ENCODE results near the gene TIMP2. TPM values are rescaled to one million over a fixed set of nuclear protein-coding genes. Genes with fewer than 3 reads are reported as not detected.

TIMP2 gene
- total RNA-seq, 4 donors from 2014 or later, result 119 to 399 (median 127) TPM

- TF ChIP-seq CTCF (IDR thresholded peaks at IDR 0.05) (no peak), POLR2A (IDR thresholded peaks at IDR 0.05) (no peak)
- Histone ChIP-seq H3K36me3 (no peaks in the 10 kb centered on the region), H3K4me3 (no peak overlapping the region), H3K27me3 (no peaks in the 10 kb centered on the region), H3K9me3 (no peaks in the 10 kb centered on the region), H3K27ac (peak overlapping the region; percentile 89 to 98), H3K4me1 (peaks cover 20 to 29% of the 10 kb centered on the region in 2 donors)
- DNase-seq, result no peak
- intact Hi-C loops (cut with DNase I; ENCODE audit: low total_unique reads), result no loop called here
Observed at GRCh38 chr17:78886954-78887353, 38.2 kb downstream of the TIMP2 start.

GRCh38 chr17:78885956-78886355 lies 39.2 kb downstream of the TIMP2 start:
- Histone ChIP-seq H3K27ac (peak overlapping the region; percentile 89 to 98), H3K9me3 (no peaks in the 10 kb centered on the region), H3K36me3 (no peaks in the 10 kb centered on the region), H3K4me1 (peaks cover 20 to 29% of the 10 kb centered on the region in 2 donors), H3K4me3 (no peak overlapping the region), H3K27me3 (no peaks in the 10 kb centered on the region)
- TF ChIP-seq CTCF (IDR thresholded peaks at IDR 0.05) (no peak), POLR2A (IDR thresholded peaks at IDR 0.05) (no peak)
- DNase-seq, result no peak
- intact Hi-C loops (cut with DNase I; ENCODE audit: low total_unique reads), result no loop called here

- H3K36me3 ChIP-seq, result no peaks in the 10 kb centered on the region
- peaks cover 20 to 33% of the 10 kb centered on the region in 2 donors for H3K4me1 ChIP-seq
- H3K27me3 ChIP-seq, result no peaks in the 10 kb centered on the region
- no peaks in the 10 kb centered on the region for H3K9me3 ChIP-seq
- no peak for TF ChIP-seq CTCF (IDR thresholded peaks at IDR 0.05)
- no peak for DNase-seq
- no peak overlapping the region for H3K4me3 ChIP-seq
- peak overlapping the region; percentile 89 to 98 for H3K27ac ChIP-seq
- intact Hi-C loops (cut with DNase I; ENCODE audit: low total_unique reads), result no loop called here
Observed at GRCh38 chr17:78884876-78885667, 40.1 kb downstream of the TIMP2 start.

GRCh38 chr17:78884148-78884825 lies 40.9 kb downstream of the TIMP2 start:
- DNase-seq, result peak in 1 of 2 donors; percentile 37
- H3K4me3 ChIP-seq, result peak overlapping the region; percentile 24 to 26
- H3K27ac ChIP-seq, result peak overlapping the region; percentile 89 to 98
- no peaks in the 10 kb centered on the region for H3K9me3 ChIP-seq
- H3K36me3 ChIP-seq, result no peaks in the 10 kb centered on the region
- intact Hi-C loops (cut with DNase I; ENCODE audit: low total_unique reads), result no loop called here
- peaks cover 20 to 34% of the 10 kb centered on the region in 2 donors for H3K4me1 ChIP-seq
- peak in 1 of 2 donors; percentile 2 for TF ChIP-seq POLR2A (IDR thresholded peaks at IDR 0.05)
- no peak for TF ChIP-seq CTCF (IDR thresholded peaks at IDR 0.05)
- H3K27me3 ChIP-seq, result no peaks in the 10 kb centered on the region

GRCh38 chr17:78883533-78884131 lies 41.6 kb downstream of the TIMP2 start:
- no peaks in the 10 kb centered on the region for H3K27me3 ChIP-seq
- TF ChIP-seq CTCF (IDR thresholded peaks at IDR 0.05) (peak in 1 of 4 experiments; percentile 13), POLR2A (IDR thresholded peaks at IDR 0.05) (peak; percentile 69 to 79)
- peak; percentile 88 to 92 for DNase-seq
- H3K36me3 ChIP-seq, result no peaks in the 10 kb centered on the region
- no peaks in the 10 kb centered on the region for H3K9me3 ChIP-seq
- H3K4me1 ChIP-seq, result peaks cover 20 to 38% of the 10 kb centered on the region in 2 donors
- peak overlapping the region; percentile 89 to 98 for H3K27ac ChIP-seq
- H3K4me3 ChIP-seq, result peak overlapping the region; percentile 24 to 26
- intact Hi-C loops (cut with DNase I; ENCODE audit: low total_unique reads), result no loop called here

Measured in uterus (tissue), 4 donors.